GM18951 (cell line): Measurements from ENCODE around the gene WDR87.
A peak's percentile ranks its signal among the peaks of the same experiment; 100 is the strongest.

Experiments
- POLR2A ChIP-seq: IDR thresholded peaks from 4 replicates; pipeline ENCODE4 v1.6.1; 2011; ENCODE audit warnings: mild to moderate bottlenecking; ENCODE audit not compliant: insufficient read length, insufficient read depth; ENCODE audit errors: extremely low read depth
- in situ Hi-C: fragments of 300-500 bp; cut with MboI; formaldehyde crosslinking; loops from one replicate; pipeline ENCODE4 v1.12.0; 2022; ENCODE audit warnings: low sequenced_read_pairs, mixed read lengths, inconsistent platforms; ENCODE audit not compliant: unreplicated experiment

WDR87 gene

GRCh38 chr19:37941782-37942515 is 35.6 kb upstream of the WDR87 start:
- TF ChIP-seq POLR2A, result no peak
- in situ Hi-C loops, result no loop called here

- in situ Hi-C loops, result no loop called here
- TF ChIP-seq POLR2A, result no peak
Observed at GRCh38 chr19:37938353-37938752, 32.0 kb upstream of the WDR87 start.

GRCh38 chr19:37936886-37937285 is 30.5 kb upstream of the WDR87 start:
- no peak for TF ChIP-seq POLR2A
- in situ Hi-C loops, result no loop called here

GRCh38 chr19:37936166-37936565 is 29.8 kb upstream of the WDR87 start:
- in situ Hi-C loops, result no loop called here
- no peak for TF ChIP-seq POLR2A

- TF ChIP-seq POLR2A, result no peak
- in situ Hi-C loops, result no loop called here
Observed at GRCh38 chr19:37935341-37935740, 28.9 kb upstream of the WDR87 start.

GRCh38 chr19:37933937-37934358 is 27.6 kb upstream of the WDR87 start:
- in situ Hi-C loops, result no loop called here
- no peak for TF ChIP-seq POLR2A

GRCh38 chr19:37932985-37933936 is 26.9 kb upstream of the WDR87 start:
- TF ChIP-seq POLR2A, result no peak
- in situ Hi-C loops, result no loop called here

GRCh38 chr19:37931881-37932655 is 25.7 kb upstream of the WDR87 start:
- in situ Hi-C loops, result no loop called here
- peak; percentile 45 for TF ChIP-seq POLR2A

- in situ Hi-C loops, result no loop called here
- no peak for TF ChIP-seq POLR2A
Observed at GRCh38 chr19:37930416-37930815, 24.0 kb upstream of the WDR87 start.

GRCh38 chr19:37929355-37929923 is 23.0 kb upstream of the WDR87 start:
- TF ChIP-seq POLR2A, result no peak
- in situ Hi-C loops, result no loop called here

- no peak for TF ChIP-seq POLR2A
- in situ Hi-C loops, result no loop called here
Observed at GRCh38 chr19:37928527-37929286, 22.3 kb upstream of the WDR87 start.

GRCh38 chr19:37926711-37927110 is 20.3 kb upstream of the WDR87 start:
- TF ChIP-seq POLR2A, result no peak
- in situ Hi-C loops, result no loop called here
